GM06990 (cell line): ENCODE data around the gene G6PD.

Experiments
- DNase-seq: peaks from one replicate; pipeline ENCODE4 v3.0.0-alpha.2; 2011; ENCODE audit not compliant: insufficient read length; ENCODE audit errors: extremely low read depth
- H3K27me3 ChIP-seq: replicated peaks from 2 replicates; pipeline ENCODE4 v1.6.0; 2011; ENCODE audit warnings: low read length; ENCODE audit not compliant: control insufficient read depth, insufficient read depth
- H3K36me3 ChIP-seq: 2 replicates; pipeline ENCODE4 v1.5.1; 2011; ENCODE audit warnings: low read length; ENCODE audit not compliant: control insufficient read depth, insufficient read depth
- H3K4me3 ChIP-seq: replicated peaks from 2 replicates; pipeline ENCODE4 v1.5.1; 2011; ENCODE audit warnings: low read depth, mild to moderate bottlenecking, control low read depth, low read length
- CTCF ChIP-seq: IDR thresholded peaks from 2 replicates; pipeline ENCODE4 v1.5.1; 2011; ENCODE audit warnings: low read length, control low read depth, mild to moderate bottlenecking, inconsistent platforms; ENCODE audit not compliant: insufficient read depth, poor library complexity, severe bottlenecking

G6PD gene

GRCh38 chrX:154513716-154514115, 32.9 kb downstream of the G6PD start:
- no peaks in the 10 kb centered on the region for H3K27me3 ChIP-seq
- no peak for TF ChIP-seq CTCF
- no peaks in the 10 kb centered on the region; the same call in 1 of the 2 replicates for H3K36me3 ChIP-seq
- DNase-seq = no peak
- no peak overlapping the region for H3K4me3 ChIP-seq

GRCh38 chrX:154512879-154513553, 33.6 kb downstream of the G6PD start:
- TF ChIP-seq CTCF = no peak
- H3K4me3 ChIP-seq = no peak overlapping the region
- no peaks in the 10 kb centered on the region for H3K27me3 ChIP-seq

GRCh38 chrX:154511761-154512160, 34.9 kb downstream of the G6PD start:
- no peak for TF ChIP-seq CTCF
- Histone ChIP-seq H3K36me3 (no peaks in the 10 kb centered on the region; the same call in 1 of the 2 replicates), H3K4me3 (no peak overlapping the region), H3K27me3 (no peaks in the 10 kb centered on the region)
- DNase-seq = no peak

More at GRCh38 chrX:154512879-154513553, 33.6 kb downstream of the G6PD start:
- no peak for DNase-seq
- H3K36me3 ChIP-seq = no peaks in the 10 kb centered on the region; the same call in 1 of the 2 replicates

GRCh38 chrX:154509455-154509854, 37.2 kb downstream of the G6PD start:
- Histone ChIP-seq H3K27me3 (no peaks in the 10 kb centered on the region), H3K4me3 (no peak overlapping the region), H3K36me3 (no peaks in the 10 kb centered on the region; the same call in 1 of the 2 replicates)
- TF ChIP-seq CTCF = no peak
- DNase-seq = no peak

GRCh38 chrX:154508384-154508745, 38.3 kb downstream of the G6PD start:
- no peak overlapping the region for H3K4me3 ChIP-seq
- no peak for TF ChIP-seq CTCF
- no peaks in the 10 kb centered on the region; the same call in 1 of the 2 replicates for H3K36me3 ChIP-seq
- no peak for DNase-seq
- H3K27me3 ChIP-seq = no peaks in the 10 kb centered on the region
